CD4-positive, alpha-beta memory T cell (primary cell): ENCODE data around the gene TMEM8B. TPM values are rescaled to one million over a fixed set of nuclear protein-coding genes. Genes with fewer than 3 reads are reported as not detected.

Source experiments
- CTCF ChIA-PET: fragments of 350-600 bp; sonication (Branson Sonifier 250); formaldehyde crosslinking; loops from one replicate; lab custom pipeline; 2021; ENCODE audit warnings: inconsistent platforms; ENCODE audit not compliant: partially characterized antibody; lab: Charles Lee
- POLR2A ChIA-PET: fragments of 350-600 bp; sonication (Branson Sonifier 250); formaldehyde crosslinking; loops from one replicate; lab custom pipeline; 2021; ENCODE audit not compliant: partially characterized antibody; lab: Charles Lee
- DNase-seq, 5 donors: peaks; one replicate each; pipeline versions ENCODE4 v3.0.0 to v3.0.0-alpha.2; 2020 to 2022; ENCODE audit warnings: mixed read lengths in 1 of 5
- H3K27ac ChIP-seq: one replicate; pipeline ENCODE4 v1.7.0; 2013; ENCODE audit warnings: low read depth, low read length
- H3K27me3 ChIP-seq: 2 replicates; pipeline ENCODE4 v1.7.0; 2013; ENCODE audit warnings: mild to moderate bottlenecking, low read length, moderate library complexity; ENCODE audit not compliant: insufficient read depth
- H3K36me3 ChIP-seq: 2 replicates; pipeline ENCODE4 v1.7.0; 2013; ENCODE audit warnings: mild to moderate bottlenecking, low read length, moderate library complexity; ENCODE audit not compliant: insufficient read depth
- H3K4me1 ChIP-seq: 2 replicates; pipeline ENCODE4 v1.7.0; 2013; ENCODE audit warnings: mild to moderate bottlenecking, low read length, moderate library complexity; ENCODE audit not compliant: insufficient read depth
- H3K4me3 ChIP-seq, 2 donors: one replicate each; pipeline ENCODE4 v1.7.0; 2013; ENCODE audit warnings: low read length in 2 of 2, mild to moderate bottlenecking in 1 of 2
- H3K9me3 ChIP-seq, 2 donors: one replicate each; pipeline ENCODE4 v1.7.0; 2013; ENCODE audit warnings: low read length in 2 of 2, control low read depth in 1 of 2; ENCODE audit not compliant: control insufficient read depth in 1 of 2
- H3K27ac Mint-ChIP-seq, 7 donors: one replicate each; pipeline ENCODE4 v1.8.0; 2020 to 2021; ENCODE audit warnings: mixed read lengths in 7 of 7, mild to moderate bottlenecking in 6 of 7, inconsistent platforms in 3 of 7, moderate library complexity in 3 of 7
- H3K27me3 Mint-ChIP-seq, 2 donors: one replicate each; pipeline ENCODE4 v1.8.0; 2020 to 2021; ENCODE audit warnings: mixed read lengths in 2 of 2
- H3K36me3 Mint-ChIP-seq, 2 donors: one replicate each; pipeline ENCODE4 v1.8.0; 2020 to 2021; ENCODE audit warnings: mixed read lengths in 2 of 2, inconsistent platforms in 1 of 2, mild to moderate bottlenecking in 1 of 2
- H3K4me1 Mint-ChIP-seq, 4 donors: one replicate each; pipeline ENCODE4 v1.8.0; 2020 to 2021; ENCODE audit warnings: mixed read lengths in 4 of 4, mild to moderate bottlenecking in 1 of 4
- H3K4me3 Mint-ChIP-seq, 8 donors: one replicate each; pipeline ENCODE4 v1.8.0; 2020 to 2021; ENCODE audit warnings: mixed read lengths in 8 of 8, mild to moderate bottlenecking in 7 of 8, moderate library complexity in 6 of 8, inconsistent platforms in 3 of 8
- H3K9me3 Mint-ChIP-seq, 8 donors: one replicate each; pipeline ENCODE4 v1.8.0; 2020 to 2021; ENCODE audit warnings: mixed read lengths in 8 of 8, mild to moderate bottlenecking in 5 of 8, inconsistent platforms in 3 of 8, moderate library complexity in 1 of 8
- intact Hi-C: fragments of 100-400 bp; cut with micrococcal nuclease; formaldehyde crosslinking; loops from one replicate; pipeline ENCODE4 v1.15.1; 2023
- polyA plus RNA-seq, 2 donors: library from polyadenylated mRNA; unstranded; fragments of 300-500 nt; fragmentation: Illumina TruSeq; gene quantifications; one replicate each; pipeline ENCODE4 v1.2.3, GENCODE V29; 2021
- total RNA-seq, 2 experiments: library from RNA; stranded (reverse); gene quantifications; one replicate each; pipeline ENCODE4 v1.2.3, GENCODE V29; 2021

The TMEM8B gene
- total and polyA plus RNA-seq, 4 experiments from 2014 or later: 2.0 to 10.5 (median 4.9) TPM

- peaks cover 34% of the 10 kb centered on the region for H3K4me1 ChIP-seq
- ChIA-PET CTCF (interaction anchor here (0.9 to 5.6 kb wide), 12 partner anchors 12 to 208 kb away, joined by 3 to 58 read pairs (median 4); partner anchors contain the start of genes CCDC107, FAM221B, RMRP and TMEM8B), POLR2A (interaction anchor here (0.6 to 4.9 kb wide), 14 partner anchors 8 to 379 kb away, joined by 3 to 47 read pairs (median 6); partner anchors contain the start of genes CLTA, CREB3, FAM221B and GBA2)
- H3K27ac Mint-ChIP-seq: peak overlapping the region; percentile 91 to 99 (median 98)
- no peaks in the 10 kb centered on the region for H3K27me3 ChIP-seq
- peaks cover 0 to 3% (median 0%) of the 10 kb centered on the region in 8 donors for H3K9me3 Mint-ChIP-seq
- H3K9me3 ChIP-seq: no peaks in the 10 kb centered on the region
- peaks cover 20 to 50% (median 36%) of the 10 kb centered on the region in 4 donors for H3K4me1 Mint-ChIP-seq
- H3K4me3 Mint-ChIP-seq: peak overlapping the region; percentile 87 to 97 (median 90)
- peak overlapping the region; percentile 58 for H3K27ac ChIP-seq
- H3K36me3 ChIP-seq: peaks cover 3% of the 10 kb centered on the region
- H3K4me3 ChIP-seq: peak overlapping the region in 1 of 2 donors; percentile 48
- no peak for DNase-seq
- intact Hi-C loops: loop anchor here (1.0 to 10.0 kb wide), 7 partner anchors 71 to 1147 kb away; partner anchors contain the start of genes CCDC107, CCL27, CREB3 and FANCG
- no peaks in the 10 kb centered on the region for H3K27me3 Mint-ChIP-seq
- peaks cover 3 to 36% of the 10 kb centered on the region in 2 donors for H3K36me3 Mint-ChIP-seq
Observed at GRCh38 chr9:35811381-35812024, 17.5 kb upstream of the TMEM8B start.

GRCh38 chr9:35812025-35812602 lies 16.9 kb upstream of the TMEM8B start, which contains the start of gene SPAG8:
TSS of gene SPAG8 (minus strand) at chr9:35812262. CDS start at chr9:35812147, 115 bp downstream.
- Histone ChIP-seq H3K4me1 (peaks cover 34% of the 10 kb centered on the region), H3K9me3 (no peaks in the 10 kb centered on the region), H3K4me3 (peak within 1 kb of the TSS; percentile 30 to 48), H3K27ac (peak within 1 kb of the TSS; percentile 58), H3K27me3 (no peaks in the 10 kb centered on the region), H3K36me3 (no peaks in the 10 kb centered on the region)
- intact Hi-C loops: loop anchor here (1.0 to 10.0 kb wide), 7 partner anchors 70 to 1147 kb away; partner anchors contain the start of genes CCDC107, CCL27, CREB3 and FANCG
- DNase-seq: peak; percentile 94 to 100 (median 96)
- peak within 1 kb of the TSS; percentile 91 to 99 (median 98) for H3K27ac Mint-ChIP-seq
- ChIA-PET CTCF (interaction anchor here (0.9 to 5.6 kb wide), 13 partner anchors 9 to 208 kb away, joined by 3 to 58 read pairs (median 3); partner anchors contain the start of genes CCDC107, FAM221B, RMRP and TMEM8B), POLR2A (interaction anchor here (0.6 to 4.9 kb wide), 16 partner anchors 9 to 378 kb away, joined by 3 to 47 read pairs (median 6); partner anchors contain the start of genes CCDC107, CLTA, CREB3 and FAM221B)
- H3K4me1 Mint-ChIP-seq: peaks cover 20 to 50% (median 36%) of the 10 kb centered on the region in 4 donors
- H3K9me3 Mint-ChIP-seq: peaks cover 0 to 3% (median 0%) of the 10 kb centered on the region in 8 donors
- H3K27me3 Mint-ChIP-seq: no peaks in the 10 kb centered on the region
- H3K36me3 Mint-ChIP-seq: peaks cover 0 to 31% of the 10 kb centered on the region in 2 donors
- H3K4me3 Mint-ChIP-seq: peak within 1 kb of the TSS; percentile 87 to 97 (median 90)

DNA sequence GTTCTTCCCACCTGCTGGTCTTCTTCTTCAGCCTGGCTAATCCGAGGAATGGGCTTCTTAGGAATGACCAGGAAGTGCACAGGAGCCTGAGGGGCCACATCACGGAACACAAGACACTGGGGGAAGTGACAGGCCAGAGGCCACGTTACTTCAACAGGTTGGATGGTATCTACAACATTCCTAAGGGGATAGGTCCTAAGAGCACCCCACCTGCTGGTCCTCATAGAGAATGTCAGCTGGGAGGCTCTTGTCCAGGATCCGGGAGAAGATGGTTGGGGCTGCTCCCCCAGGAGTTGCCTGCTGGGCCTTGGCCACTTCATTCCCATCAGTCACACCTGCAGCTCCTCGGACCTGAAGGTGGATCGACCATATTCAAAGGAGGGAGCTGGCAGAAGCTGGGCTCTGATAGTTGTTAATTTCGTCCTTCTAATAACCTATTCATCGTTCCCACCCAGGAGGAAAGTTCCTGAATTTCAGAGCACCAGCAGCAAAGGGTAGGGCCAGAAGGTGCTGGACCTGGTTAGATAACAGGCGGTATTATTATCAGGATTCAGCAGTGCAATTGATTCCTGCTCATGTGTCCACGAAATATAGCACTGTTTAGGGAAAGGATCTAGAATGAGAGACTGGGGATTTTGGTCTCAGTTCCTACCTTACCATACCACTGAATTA lies 15.5 kb upstream of the TMEM8B start:
- ChIA-PET POLR2A (interaction anchor here (0.5 to 4.9 kb wide), 13 partner anchors 12 to 698 kb away, joined by 3 to 47 read pairs (median 7); partner anchors contain the start of genes ATOSB, CCDC107, CREB3 and FAM221B), CTCF (interaction anchor here (1.3 to 5.6 kb wide), 7 partner anchors 7 to 166 kb away, joined by 3 to 58 read pairs (median 6); partner anchors contain the start of genes CCDC107, FAM221B, RMRP and TMEM8B)
- H3K27me3 ChIP-seq: no peaks in the 10 kb centered on the region
- Mint-ChIP-seq H3K4me3 (peak overlapping the region in 7 of 8 donors; percentile 59 to 97 (median 89)), H3K4me1 (peaks cover 20 to 50% (median 36%) of the 10 kb centered on the region in 4 donors), H3K36me3 (peaks cover 0 to 25% of the 10 kb centered on the region in 2 donors), H3K27me3 (no peaks in the 10 kb centered on the region), H3K27ac (peak overlapping the region in 3 of 7 donors; percentile 71 to 91 (median 91)), H3K9me3 (peaks cover 0 to 3% (median 0%) of the 10 kb centered on the region in 8 donors)
- H3K36me3 ChIP-seq: no peaks in the 10 kb centered on the region
- intact Hi-C loops: loop anchor here (5.0 to 10.0 kb wide), 4 partner anchors 69 to 1149 kb away; partner anchors contain the start of genes CCL27, FANCG, RNF38 and VCP
- H3K4me3 ChIP-seq: no peak overlapping the region
- H3K4me1 ChIP-seq: peaks cover 34% of the 10 kb centered on the region
- no peaks in the 10 kb centered on the region for H3K9me3 ChIP-seq
- H3K27ac ChIP-seq: peak overlapping the region; percentile 70
- no peak for DNase-seq

GRCh38 chr9:35814106-35814840 lies 14.8 kb upstream of the TMEM8B start:
- peak overlapping the region; percentile 85 to 98 (median 91) for H3K4me3 Mint-ChIP-seq
- peak in 1 of 5 donors; percentile 23 for DNase-seq
- Histone ChIP-seq H3K4me3 (peak overlapping the region; percentile 95 to 100), H3K27ac (peak overlapping the region; percentile 70), H3K36me3 (no peaks in the 10 kb centered on the region), H3K4me1 (peaks cover 34% of the 10 kb centered on the region), H3K9me3 (no peaks in the 10 kb centered on the region), H3K27me3 (no peaks in the 10 kb centered on the region)
- H3K36me3 Mint-ChIP-seq: peaks cover 0 to 18% of the 10 kb centered on the region in 2 donors
- H3K27ac Mint-ChIP-seq: peak overlapping the region; percentile 69 to 92 (median 89)
- intact Hi-C loops: loop anchor here (5.0 to 10.0 kb wide), 4 partner anchors 68 to 1149 kb away; partner anchors contain the start of genes CCL27, FANCG, RNF38 and VCP
- peaks cover 20 to 50% (median 36%) of the 10 kb centered on the region in 4 donors for H3K4me1 Mint-ChIP-seq
- peaks cover 0 to 3% (median 0%) of the 10 kb centered on the region in 8 donors for H3K9me3 Mint-ChIP-seq
- ChIA-PET CTCF (interaction anchor here (0.8 to 5.6 kb wide), 7 partner anchors 9 to 156 kb away, joined by 3 to 58 read pairs (median 4); partner anchors contain the start of genes CCDC107, FAM221B, RMRP and TLN1), POLR2A (interaction anchor here (0.9 to 4.9 kb wide), 14 partner anchors 12 to 699 kb away, joined by 3 to 47 read pairs (median 5); partner anchors contain the start of genes ATOSB, CCDC107, CREB3 and FAM221B)
- H3K27me3 Mint-ChIP-seq: no peaks in the 10 kb centered on the region

GRCh38 chr9:35814841-35815543 lies 14.0 kb upstream of the TMEM8B start, which contains the start of gene HINT2:
TSS of gene HINT2 (minus strand) at chr9:35815042. CDS start at chr9:35814979, 63 bp downstream.
- intact Hi-C loops: loop anchor here (1.0 to 10.0 kb wide), 8 partner anchors 14 to 1150 kb away; partner anchors contain the start of genes CCL27, FANCG, RNF38 and TMEM8B
- Histone ChIP-seq H3K27ac (peak within 1 kb of the TSS; percentile 70), H3K4me1 (peaks cover 34% of the 10 kb centered on the region), H3K27me3 (no peaks in the 10 kb centered on the region), H3K4me3 (peak within 1 kb of the TSS; percentile 95 to 100), H3K36me3 (no peaks in the 10 kb centered on the region), H3K9me3 (no peaks in the 10 kb centered on the region)
- Mint-ChIP-seq H3K36me3 (peaks cover 0 to 17% of the 10 kb centered on the region in 2 donors), H3K4me1 (peaks cover 20 to 50% (median 36%) of the 10 kb centered on the region in 4 donors), H3K27ac (peak within 1 kb of the TSS; percentile 91 to 98 (median 96)), H3K4me3 (peak within 1 kb of the TSS; percentile 89 to 98 (median 95)), H3K9me3 (peaks cover 0 to 3% (median 0%) of the 10 kb centered on the region in 8 donors), H3K27me3 (no peaks in the 10 kb centered on the region)
- peak; percentile 96 to 99 (median 98) for DNase-seq
- ChIA-PET CTCF (interaction anchor here (0.8 to 5.6 kb wide), 8 partner anchors 9 to 157 kb away, joined by 3 to 58 read pairs (median 4); partner anchors contain the start of genes CCDC107, FAM221B, RMRP and TLN1), POLR2A (interaction anchor here (0.9 to 4.9 kb wide), 13 partner anchors 10 to 700 kb away, joined by 3 to 47 read pairs (median 5); partner anchors contain the start of genes ATOSB, CCDC107, CREB3 and FAM221B)
